ENCODE measurements around the gene ARFGAP1.

ARFGAP1 gene

DNA sequence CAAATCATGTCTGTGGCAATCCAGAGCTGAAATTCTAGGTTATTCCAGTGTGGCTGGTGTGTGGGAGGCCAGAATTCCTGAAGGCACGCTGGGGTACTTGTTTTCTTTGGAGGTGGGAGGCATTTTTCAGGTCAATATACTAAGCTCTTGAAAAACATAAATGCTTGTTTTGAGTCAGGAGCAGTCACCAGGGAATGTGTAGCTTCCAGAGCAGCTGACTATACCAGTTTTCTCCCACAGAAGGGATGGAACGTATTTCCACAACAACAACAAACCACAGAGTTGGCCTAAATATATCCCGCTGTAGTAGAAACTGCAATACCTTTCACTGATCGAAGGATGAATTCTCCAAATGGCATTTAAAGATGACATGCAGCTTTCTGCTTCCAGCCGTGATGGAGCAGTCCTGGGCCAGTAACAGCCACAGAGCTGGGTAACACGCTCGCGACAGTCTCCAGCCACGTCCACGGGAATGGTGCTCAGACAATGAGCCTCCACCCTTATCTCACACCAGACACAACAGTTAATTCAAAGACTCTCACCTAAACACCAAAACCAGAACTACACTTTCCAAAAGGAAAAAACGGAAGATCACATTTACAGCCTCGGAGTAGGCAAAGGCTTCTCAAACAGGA, 65.3 kb downstream of the ARFGAP1 start:
- DNase-seq = no peak

All from SIG-M5 (cell line).